Neuronal stem cell (in vitro differentiated cells): Measurements from ENCODE around the gene AOC3.
"Not testable (repeated sequence)": the region's sequence is repeated elsewhere in the genome, so short reads cannot be mapped to it uniquely, and the experiment has no call there.

Source experiments
- DNase-seq: peaks from one replicate; pipeline ENCODE4 v3.0.0-alpha.2; 2013; ENCODE audit warnings: low spot score
- H2AFZ ChIP-seq: one replicate; pipeline ENCODE4 v1.6.1; 2013; ENCODE audit warnings: mild to moderate bottlenecking, low read length, inconsistent platforms
- H2AK5ac ChIP-seq: 2 replicates; pipeline ENCODE4 v1.6.1; 2013; ENCODE audit warnings: low read depth, mild to moderate bottlenecking, inconsistent platforms, low read length, moderate library complexity, mixed read lengths
- H2BK120ac ChIP-seq: 2 replicates; pipeline ENCODE4 v1.6.1; 2013; ENCODE audit warnings: low read depth, mild to moderate bottlenecking, inconsistent platforms, low read length, moderate library complexity, mixed read lengths
- H2BK12ac ChIP-seq: one replicate; pipeline ENCODE4 v1.6.1; 2013; ENCODE audit warnings: low read length, inconsistent platforms
- H2BK15ac ChIP-seq: 2 replicates; pipeline ENCODE4 v1.6.1; 2013; ENCODE audit warnings: mild to moderate bottlenecking, low read length, inconsistent platforms, mixed read lengths
- H2BK5ac ChIP-seq: one replicate; pipeline ENCODE4 v1.6.1; 2013; ENCODE audit warnings: inconsistent platforms, mild to moderate bottlenecking, low read length, moderate library complexity
- H3K14ac ChIP-seq: one replicate; pipeline ENCODE4 v1.6.1; 2013; ENCODE audit warnings: low read length, inconsistent platforms
- H3K18ac ChIP-seq: 2 replicates; pipeline ENCODE4 v1.6.1; 2013; ENCODE audit warnings: low read length, inconsistent platforms
- H3K23ac ChIP-seq: 2 replicates; pipeline ENCODE4 v1.6.1; 2013; ENCODE audit warnings: low read depth, mild to moderate bottlenecking, mixed read lengths, low read length, inconsistent platforms; ENCODE audit not compliant: poor library complexity
- H3K27ac ChIP-seq: replicated peaks from 3 replicates; pipeline ENCODE4 v1.5.1; 2013; ENCODE audit warnings: low read length, inconsistent platforms
- H3K27me3 ChIP-seq, 3 experiments: 2 replicates each; pipeline ENCODE4 v1.6.1; 2013; ENCODE audit warnings: low read length in 3 of 3, mild to moderate bottlenecking in 2 of 3, inconsistent platforms in 1 of 3, low read depth in 1 of 3, mixed read lengths in 1 of 3, moderate library complexity in 1 of 3; ENCODE audit not compliant: control insufficient read depth in 3 of 3, insufficient read depth in 3 of 3
- H3K36me3 ChIP-seq, 2 donors: replicated peaks in 1 of 2; 2 replicates each; pipeline ENCODE4 v1.6.1; 2013; ENCODE audit warnings: low read length in 2 of 2; ENCODE audit not compliant: control insufficient read depth in 2 of 2, insufficient read depth in 2 of 2
- H3K4ac ChIP-seq: 2 replicates; pipeline ENCODE4 v1.6.1; 2013; ENCODE audit warnings: inconsistent platforms, mild to moderate bottlenecking, low read length, moderate library complexity
- H3K4me1 ChIP-seq, 2 donors: 1 replicate in 1 of 2; 2 replicates in 1 of 2; pipeline ENCODE4 v1.6.1; 2013; ENCODE audit warnings: low read length in 2 of 2, low read depth in 1 of 2; ENCODE audit not compliant: control insufficient read depth in 2 of 2, insufficient read depth in 1 of 2
- H3K4me2 ChIP-seq: one replicate; pipeline ENCODE4 v1.6.1; 2013; ENCODE audit warnings: mild to moderate bottlenecking, low read length, inconsistent platforms; ENCODE audit not compliant: insufficient read depth, poor library complexity, severe bottlenecking
- H3K4me3 ChIP-seq, 2 donors: 2 replicates each; pipeline ENCODE4 v1.5.1; 2013; ENCODE audit warnings: low read length in 2 of 2, mild to moderate bottlenecking in 2 of 2, inconsistent platforms in 1 of 2, moderate library complexity in 1 of 2
- H3K79me1 ChIP-seq: one replicate; pipeline ENCODE4 v1.6.1; 2013; ENCODE audit warnings: low read depth, mild to moderate bottlenecking, inconsistent platforms, low read length, moderate library complexity
- H3K9ac ChIP-seq: one replicate; pipeline ENCODE4 v1.6.1; 2013; ENCODE audit warnings: mild to moderate bottlenecking, low read depth, low read length, inconsistent platforms; ENCODE audit not compliant: poor library complexity
- H3K9me3 ChIP-seq, 2 donors: replicated peaks in 1 of 2; 2 replicates each; pipeline versions ENCODE3 to v1.6.1; 2013; ENCODE audit warnings: low read length in 2 of 2, mild to moderate bottlenecking in 2 of 2, inconsistent platforms in 1 of 2, low read depth in 1 of 2, mixed read lengths in 1 of 2, moderate library complexity in 1 of 2; ENCODE audit not compliant: control insufficient read depth in 2 of 2, insufficient read depth in 1 of 2
- H4K8ac ChIP-seq: one replicate; pipeline ENCODE4 v1.6.1; 2013; ENCODE audit warnings: low read depth, mild to moderate bottlenecking, inconsistent platforms, low read length, moderate library complexity
- H4K91ac ChIP-seq: one replicate; pipeline ENCODE4 v1.6.1; 2013; ENCODE audit warnings: low read length, low read depth, mild to moderate bottlenecking, inconsistent platforms; ENCODE audit not compliant: poor library complexity
- WGBS, 2 donors: extraction: QIAGEN DNeasy Blood & Tissue Kit; methylation state at CpG; one replicate each; pipeline ENCODE4 v1.1.7; 2013; ENCODE audit warnings: missing lambda C conversion rate in 2 of 2, mixed read lengths in 1 of 2; ENCODE audit not compliant: insufficient read length in 2 of 2, insufficient replicate concordance in 1 of 2; ENCODE audit errors: extremely low coverage in 2 of 2; 5-methylcytosine and 5-hydroxymethylcytosine counted together

The AOC3 gene

GRCh38 chr17:42882166-42882565 is 31.2 kb downstream of the AOC3 start:
- Histone ChIP-seq H3K4me3 (no peak overlapping the region), H2AFZ (no peak overlapping the region), H3K27me3 (peaks cover 0 to 59% (median 4%) of the 10 kb centered on the region in 3 experiments), H3K18ac (no peak overlapping the region), H3K4me2 (no peak overlapping the region), H3K9ac (no peak overlapping the region), H2BK120ac (no peak overlapping the region), H3K14ac (no peak overlapping the region), H3K4me1 (peaks cover 4 to 5% of the 10 kb centered on the region in 2 donors), H2BK15ac (no peak overlapping the region), H3K4ac (no peak overlapping the region), H3K23ac (no peak overlapping the region), H4K91ac (no peak overlapping the region), H2BK12ac (no peak overlapping the region), H3K79me1 (no peaks in the 10 kb centered on the region), H3K36me3 (no peaks in the 10 kb centered on the region), H2BK5ac (no peak overlapping the region), H3K27ac (no peak overlapping the region), H4K8ac (no peak overlapping the region), H3K9me3 (no peaks in the 10 kb centered on the region), H2AK5ac (no peak overlapping the region)
- WGBS, 2 donors, result no CpG with 5 or more reads among the region's 8 CpGs
- no peak for DNase-seq

GRCh38 chr17:42883802-42884558 is 33.0 kb downstream of the AOC3 start:
- no peak overlapping the region for H2BK5ac ChIP-seq
- H3K36me3 ChIP-seq, result no peaks in the 10 kb centered on the region
- peaks cover 0 to 46% (median 0%) of the 10 kb centered on the region in 3 experiments for H3K27me3 ChIP-seq
- no peak overlapping the region for H3K4ac ChIP-seq
- H3K9me3 ChIP-seq, result no peaks in the 10 kb centered on the region
- no peaks in the 10 kb centered on the region for H3K4me1 ChIP-seq
- H3K18ac ChIP-seq, result no peak overlapping the region
- no peak overlapping the region for H2BK120ac ChIP-seq
- H2BK15ac ChIP-seq, result no peak overlapping the region
- H3K27ac ChIP-seq, result no peak overlapping the region
- H4K8ac ChIP-seq, result no peak overlapping the region
- H2BK12ac ChIP-seq, result no peak overlapping the region
- no peak overlapping the region for H2AFZ ChIP-seq
- H3K14ac ChIP-seq, result no peak overlapping the region
- WGBS, 2 donors, result no CpG with 5 or more reads among the region's 7 CpGs
- no peak overlapping the region for H4K91ac ChIP-seq
- H3K4me2 ChIP-seq, result no peak overlapping the region
- no peak overlapping the region for H3K4me3 ChIP-seq
- no peak for DNase-seq
- no peaks in the 10 kb centered on the region for H3K79me1 ChIP-seq
- no peak overlapping the region for H3K23ac ChIP-seq
- H3K9ac ChIP-seq, result no peak overlapping the region
- no peak overlapping the region for H2AK5ac ChIP-seq

DNA sequence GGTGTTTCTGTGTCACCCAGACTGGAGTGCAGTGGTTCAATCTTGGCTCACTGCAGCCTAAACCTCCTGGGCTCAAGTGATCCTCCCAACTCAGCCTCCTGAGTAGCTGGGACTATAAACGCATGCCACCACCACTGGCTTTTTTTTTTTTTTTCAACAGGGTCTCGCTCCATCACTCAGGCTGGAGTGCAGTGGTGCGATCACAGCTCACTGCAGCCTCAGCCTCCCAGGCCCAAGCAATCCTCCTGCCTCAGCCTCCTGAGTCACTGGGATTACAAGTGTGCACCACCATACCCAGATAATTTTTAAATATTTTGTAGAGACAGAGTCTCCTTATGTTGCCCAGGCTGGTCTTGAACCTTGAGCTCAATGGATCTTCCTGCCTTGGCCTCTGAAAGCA is 34.8 kb downstream of the AOC3 start:
- H3K4me3 ChIP-seq, H3K4me1 ChIP-seq, H4K8ac ChIP-seq, H3K79me1 ChIP-seq, H3K4me2 ChIP-seq, H3K18ac ChIP-seq, H2AK5ac ChIP-seq, H3K27ac ChIP-seq, H3K4ac ChIP-seq, H3K9ac ChIP-seq, H3K9me3 ChIP-seq, H2BK12ac ChIP-seq, H2BK15ac ChIP-seq, H2BK5ac ChIP-seq, H4K91ac ChIP-seq, H2BK120ac ChIP-seq, H3K23ac ChIP-seq, H3K36me3 ChIP-seq, H3K14ac ChIP-seq, DNase-seq, H2AFZ ChIP-seq: not testable (repeated sequence)
- peaks cover 0 to 38% (median 0%) of the 10 kb centered on the region in 3 experiments for H3K27me3 ChIP-seq
- WGBS, 2 donors, result no CpG with 5 or more reads among the region's 3 CpGs

DNA sequence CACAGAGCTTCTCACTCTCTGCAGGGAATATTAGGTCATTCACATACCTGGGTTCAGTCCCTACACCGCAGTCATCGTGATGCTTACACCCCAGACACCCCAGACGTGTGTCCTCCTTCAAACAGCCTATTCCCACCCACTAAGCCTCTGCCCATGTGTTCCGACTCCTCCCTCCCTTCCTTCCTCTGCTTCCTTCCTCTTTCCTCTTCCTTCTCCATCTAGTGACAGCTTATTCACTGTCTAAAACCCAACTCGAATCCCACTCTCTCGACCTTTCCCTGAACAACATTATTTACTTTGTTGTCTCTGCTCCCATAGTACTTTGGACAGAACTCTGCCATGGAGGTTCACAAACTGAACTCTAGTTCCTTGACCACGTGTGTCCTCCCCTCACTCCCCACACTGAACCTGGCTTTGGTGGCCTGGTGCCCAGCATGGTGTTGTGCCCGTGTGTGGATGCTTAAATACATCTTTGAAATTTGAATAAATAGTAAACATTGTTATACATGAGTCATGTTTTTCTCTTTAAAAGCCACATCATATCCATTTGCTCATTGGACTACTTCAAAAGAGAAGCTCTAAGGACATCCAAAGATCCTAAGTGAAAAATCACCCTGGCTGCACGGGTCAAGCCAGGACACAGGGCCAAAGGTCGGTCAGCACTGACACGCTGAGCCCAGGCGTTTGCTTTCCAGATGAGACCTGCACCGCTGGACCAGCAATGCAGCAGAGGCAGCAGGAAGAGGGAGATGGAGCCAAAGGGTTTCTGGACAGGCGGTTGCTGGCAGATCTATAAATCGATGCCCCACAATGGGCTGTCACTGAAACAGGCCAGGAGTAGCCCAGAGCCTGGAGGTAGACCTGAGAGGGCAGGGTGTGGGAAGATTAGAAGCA is 35.5 kb downstream of the AOC3 start:
- H3K4me1 ChIP-seq, result peaks cover 0 to 3% of the 10 kb centered on the region in 2 donors
- no peak overlapping the region for H3K18ac ChIP-seq
- no peak overlapping the region for H4K8ac ChIP-seq
- no peak overlapping the region for H2AFZ ChIP-seq
- H3K36me3 ChIP-seq, result no peaks in the 10 kb centered on the region
- no peaks in the 10 kb centered on the region for H3K79me1 ChIP-seq
- no CpG with 5 or more reads among the region's 15 CpGs for WGBS, 2 donors
- H3K23ac ChIP-seq, result peak overlapping the region; percentile 5
- H3K27me3 ChIP-seq, result peaks cover 0 to 36% (median 0%) of the 10 kb centered on the region in 3 experiments
- no peak overlapping the region for H3K4me2 ChIP-seq
- H3K9me3 ChIP-seq, result peaks cover 0 to 4% of the 10 kb centered on the region in 2 donors
- H2BK120ac ChIP-seq, result no peak overlapping the region
- H4K91ac ChIP-seq, result no peak overlapping the region
- no peak overlapping the region for H3K9ac ChIP-seq
- H2BK12ac ChIP-seq, result no peak overlapping the region
- H3K14ac ChIP-seq, result no peak overlapping the region
- H3K27ac ChIP-seq, result no peak overlapping the region
- DNase-seq, result no peak
- H2BK5ac ChIP-seq, result no peak overlapping the region
- H2BK15ac ChIP-seq, result no peak overlapping the region
- H2AK5ac ChIP-seq, result no peak overlapping the region
- no peak overlapping the region for H3K4me3 ChIP-seq
- no peak overlapping the region for H3K4ac ChIP-seq
